GM12892 (cell line): ENCODE results near the gene NUBPL.
"Not testable (repeated sequence)": the region's sequence is repeated elsewhere in the genome, so short reads cannot be mapped to it uniquely, and the experiment has no call there.

Source experiments
- DNase-seq: peaks from one replicate; pipeline ENCODE4 v3.0.0; 2011; ENCODE audit not compliant: insufficient read length
- FAIRE-seq: peaks from 2 replicates; lab custom pipeline; 2011; peaks lifted over from hg19 to GRCh38; lab: Jason Lieb, UNC
- POLR2A ChIP-seq: IDR thresholded peaks from 2 replicates; pipeline ENCODE4 v1.6.1; 2011; ENCODE audit warnings: low read depth, low read length, control low read depth
- POLR2AphosphoS5 ChIP-seq: IDR thresholded peaks from 2 replicates; pipeline ENCODE4 v1.6.1; 2011; ENCODE audit warnings: low read depth, low read length, control low read depth
- TAF1 ChIP-seq: IDR thresholded peaks from 2 replicates; pipeline ENCODE4 v1.6.1; 2011; ENCODE audit warnings: low read depth, mild to moderate bottlenecking, control low read depth, low read length, borderline replicate concordance

The NUBPL gene

DNA sequence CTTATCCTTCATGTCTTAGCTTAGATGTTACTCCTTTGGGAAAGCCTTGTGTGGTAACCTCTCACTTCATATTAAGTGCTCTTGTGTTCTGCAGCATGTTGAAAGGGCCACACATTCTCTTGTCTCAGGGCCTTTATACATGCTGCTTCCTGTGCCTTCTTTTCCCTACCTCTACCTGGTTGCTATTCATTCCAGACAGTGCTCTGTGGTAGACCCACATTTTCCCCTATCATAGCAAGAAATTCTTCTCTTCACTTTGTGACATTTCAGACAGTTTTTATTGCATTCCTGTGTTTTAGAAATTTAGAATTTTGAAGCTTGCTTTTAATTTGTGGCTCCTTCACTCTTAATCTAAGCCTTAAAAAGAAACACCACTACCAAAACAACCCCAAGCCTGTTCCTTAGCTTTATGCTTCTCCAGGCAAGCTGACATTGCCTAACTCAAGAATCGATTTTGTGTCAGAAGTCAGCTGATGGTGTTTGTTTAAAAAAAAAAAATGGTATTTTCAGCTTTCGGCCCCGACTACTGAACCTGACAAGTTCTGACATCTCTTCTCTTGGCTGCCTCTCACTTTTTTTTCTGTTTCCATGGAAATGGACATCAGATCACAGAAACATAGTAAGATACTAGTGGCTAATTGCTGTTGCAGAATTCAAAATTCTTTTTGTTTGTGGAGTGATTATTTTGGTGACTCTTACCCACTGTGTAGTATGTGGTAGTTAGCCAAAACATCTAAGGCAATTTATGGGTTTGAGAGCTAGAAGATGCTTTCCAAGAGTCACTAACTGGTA, 156.3 kb downstream of the NUBPL start:
- no peak for FAIRE-seq
- no peak for DNase-seq
- TF ChIP-seq POLR2A = no peak
- TF ChIP-seq TAF1 = no peak
- no peak for TF ChIP-seq POLR2AphosphoS5

DNA sequence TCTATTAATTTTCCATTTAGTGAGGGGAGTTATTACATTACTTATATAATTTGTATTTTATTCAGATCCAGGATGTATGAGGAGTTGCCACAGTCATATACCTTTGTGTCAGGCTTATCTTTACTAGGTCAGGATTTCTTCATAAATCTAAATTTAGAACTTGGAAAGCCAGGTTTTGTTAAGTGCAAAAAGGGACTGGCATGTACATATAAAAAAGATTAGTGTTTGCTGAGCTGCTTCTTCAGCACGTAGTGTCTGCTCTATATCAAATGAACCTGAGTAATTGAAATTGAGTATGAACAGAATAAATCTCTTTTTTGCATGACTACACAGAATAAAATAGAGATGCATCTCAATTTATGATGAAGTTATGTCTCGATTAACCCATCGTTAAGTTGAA, 157.4 kb downstream of the NUBPL start:
- DNase-seq (no peak), FAIRE-seq (no peak)
- no peak for TF ChIP-seq POLR2AphosphoS5
- no peak for TF ChIP-seq TAF1
- TF ChIP-seq POLR2A = no peak

GRCh38 chr14:31718985-31719384, 157.8 kb downstream of the NUBPL start:
- TF ChIP-seq TAF1 = no peak
- TF ChIP-seq POLR2AphosphoS5 = no peak
- TF ChIP-seq POLR2A = no peak
- DNase-seq = no peak
- no peak for FAIRE-seq

DNA sequence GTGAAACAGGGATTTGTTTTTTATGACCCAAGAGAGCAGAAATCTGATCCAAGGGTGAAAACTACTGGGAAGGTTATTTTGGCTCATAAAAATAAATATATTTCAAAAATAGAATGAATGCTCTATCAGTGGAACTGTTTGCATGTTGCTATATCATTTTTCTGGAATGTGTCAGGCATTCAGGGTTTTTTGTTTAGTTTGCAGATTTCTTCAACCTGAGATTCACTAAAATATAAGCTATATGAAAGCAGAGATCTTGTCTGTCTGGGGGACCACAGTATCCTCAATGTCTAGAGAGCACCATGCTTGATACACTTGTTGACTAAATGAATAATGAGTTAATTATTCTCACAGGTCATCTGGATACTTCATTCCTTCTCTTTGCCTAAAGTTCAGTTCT, 165.1 kb downstream of the NUBPL start:
- DNase-seq (no peak), FAIRE-seq (no peak)
- TF ChIP-seq POLR2AphosphoS5 (no peak), TAF1 (no peak), POLR2A (no peak)

DNA sequence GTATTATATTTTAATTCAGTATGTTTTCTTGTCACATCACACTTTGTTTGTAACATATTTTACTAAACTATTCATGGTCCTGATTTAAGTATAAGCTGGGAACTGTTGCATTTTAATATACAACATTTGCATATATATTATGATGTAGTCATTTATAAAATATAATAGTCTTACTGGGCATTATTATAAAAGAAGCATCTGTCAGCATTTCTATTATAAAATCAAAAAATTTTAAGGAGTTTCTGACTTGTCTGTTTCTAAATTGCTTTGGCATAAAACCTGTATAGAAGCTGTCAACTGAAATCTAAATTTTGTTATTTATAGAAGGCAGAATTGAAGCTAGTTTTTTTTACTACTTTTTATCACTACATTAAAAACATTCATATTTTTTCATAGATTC, 166.6 kb downstream of the NUBPL start:
- no peak for FAIRE-seq
- DNase-seq = no peak

DNA sequence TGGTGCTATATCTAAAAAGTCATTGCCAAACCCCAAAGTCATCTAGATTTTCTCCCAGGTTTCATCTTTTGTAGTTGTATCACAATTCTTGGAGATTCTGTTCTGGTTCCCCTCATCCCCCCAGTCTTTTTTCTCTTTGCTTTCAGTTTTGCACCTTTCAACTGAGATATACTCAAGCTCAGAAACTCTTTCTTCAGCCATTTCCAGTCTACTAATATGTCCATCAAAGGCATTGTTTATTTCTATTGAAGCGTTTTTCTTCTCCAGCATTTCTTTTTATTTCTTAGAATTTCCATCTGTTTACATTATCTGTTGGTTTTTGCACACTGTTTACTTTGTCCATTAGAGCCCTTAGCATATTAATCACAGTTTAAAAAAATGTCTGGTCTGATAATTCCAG, 179.5 kb downstream of the NUBPL start:
- FAIRE-seq = no peak
- TF ChIP-seq TAF1 = no peak
- TF ChIP-seq POLR2A = no peak
- TF ChIP-seq POLR2AphosphoS5 = no peak
- DNase-seq = no peak

More for the DNA sequence above, 166.6 kb downstream of the NUBPL start:
- TF ChIP-seq TAF1 (no peak), POLR2A (no peak), POLR2AphosphoS5 (no peak)

DNA sequence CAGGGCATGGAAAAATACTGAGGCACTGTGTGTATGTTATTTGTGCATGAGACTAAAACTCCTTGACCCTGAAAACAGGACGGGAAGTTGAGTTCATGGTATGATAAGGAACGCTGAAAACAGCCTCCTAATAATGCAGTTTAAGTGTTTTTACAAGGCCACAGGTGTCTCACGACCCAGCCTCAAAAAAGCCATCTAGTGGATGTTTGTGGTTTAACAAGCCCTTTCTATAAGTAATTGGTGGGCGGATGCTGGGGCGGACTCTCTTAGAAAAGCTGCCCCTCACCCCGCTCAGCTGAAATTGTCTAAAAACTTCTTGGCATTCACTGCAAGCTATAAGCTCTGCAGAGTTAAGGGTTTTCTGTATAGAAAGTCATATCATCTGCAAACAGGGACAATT, 184.5 kb downstream of the NUBPL start:
- DNase-seq (no peak), FAIRE-seq (no peak)
- TF ChIP-seq TAF1 (no peak), POLR2AphosphoS5 (no peak), POLR2A (no peak)

- TF ChIP-seq POLR2AphosphoS5 (no peak), TAF1 (no peak), POLR2A (no peak)
- DNase-seq (no peak), FAIRE-seq (no peak)
Observed at GRCh38 chr14:31746326-31746725, 185.1 kb downstream of the NUBPL start.

DNA sequence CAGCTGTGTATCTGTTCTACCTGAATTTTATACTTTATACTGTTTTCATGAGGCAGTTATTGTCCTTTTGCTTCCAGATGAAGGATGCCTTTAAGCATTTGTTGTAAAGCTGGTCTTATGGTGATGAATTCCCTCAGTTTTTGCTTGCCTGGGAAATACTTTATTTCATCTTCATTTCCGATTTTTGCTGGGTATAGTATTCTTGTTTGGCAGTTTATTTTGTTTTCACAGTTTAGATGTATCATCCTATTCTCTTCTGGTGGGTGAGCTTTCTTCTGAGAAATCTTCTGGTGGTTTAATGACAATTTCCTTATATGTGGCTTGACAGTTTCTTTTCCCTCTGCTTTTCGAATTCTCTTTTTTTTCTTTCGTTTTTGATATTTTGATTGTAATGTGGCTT, 188.1 kb downstream of the NUBPL start:
- TF ChIP-seq POLR2AphosphoS5 = no peak
- no peak for TF ChIP-seq POLR2A
- TF ChIP-seq TAF1 = no peak
- DNase-seq (no peak), FAIRE-seq (no peak)

DNA sequence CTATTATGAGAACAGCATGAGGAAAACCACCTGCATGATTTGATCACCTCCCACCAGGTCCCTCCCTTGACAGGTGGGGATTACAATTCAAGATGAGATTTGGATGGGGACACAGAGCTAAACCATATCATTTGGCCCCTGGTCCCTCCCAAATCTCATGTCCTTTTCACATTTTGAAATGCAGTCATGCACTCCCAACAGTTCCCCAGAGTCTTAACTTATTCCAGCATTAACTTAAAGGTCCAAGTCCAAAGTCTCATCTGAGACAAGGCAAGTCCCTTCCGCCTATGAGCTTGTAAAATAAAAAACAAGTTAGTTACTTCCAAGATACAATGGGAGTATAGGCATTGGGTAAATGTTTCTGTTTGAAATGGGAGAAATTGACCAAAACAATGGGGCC, 189.8 kb downstream of the NUBPL start:
- not testable (repeated sequence) for FAIRE-seq, DNase-seq

DNA sequence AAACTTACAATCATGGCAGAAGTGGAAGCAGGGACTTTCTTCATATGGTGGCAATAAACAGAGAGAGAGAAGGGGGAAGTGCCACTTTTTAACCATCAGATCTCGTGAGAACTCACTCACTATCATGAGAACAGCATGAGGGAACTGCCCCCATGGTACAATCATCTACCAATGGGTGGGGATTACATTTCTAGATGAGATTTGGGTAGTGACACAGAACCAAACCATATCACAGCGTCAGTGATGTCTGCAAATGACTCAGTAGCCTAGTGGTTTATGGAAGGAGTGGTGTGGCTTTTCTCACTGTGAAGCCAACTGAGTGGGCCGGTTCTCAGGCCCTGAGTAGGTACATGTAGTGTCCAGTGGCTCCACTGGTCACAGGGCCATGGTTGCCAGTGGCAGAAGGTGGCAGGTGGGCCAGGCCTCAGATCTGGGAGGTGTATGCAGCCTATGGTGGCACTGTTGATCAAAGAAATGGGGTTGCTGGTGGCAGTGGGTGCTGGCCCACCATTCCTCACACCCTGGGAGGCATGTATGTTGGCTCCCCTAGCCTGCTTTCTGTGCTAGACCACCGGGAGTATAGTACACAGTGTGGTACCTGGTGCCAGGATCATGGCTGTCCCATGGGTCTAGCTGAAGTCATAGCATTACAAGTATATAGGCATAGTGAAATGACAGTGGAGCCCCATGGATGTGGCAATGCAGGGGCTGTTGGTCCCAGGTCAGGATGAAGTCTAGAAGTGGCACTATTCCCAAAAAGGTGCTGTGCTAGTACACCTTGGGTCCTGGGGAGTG, 191.9 kb downstream of the NUBPL start:
- TF ChIP-seq TAF1 (no peak), POLR2A (no peak), POLR2AphosphoS5 (no peak)
- no peak for DNase-seq
- FAIRE-seq = no peak

DNA sequence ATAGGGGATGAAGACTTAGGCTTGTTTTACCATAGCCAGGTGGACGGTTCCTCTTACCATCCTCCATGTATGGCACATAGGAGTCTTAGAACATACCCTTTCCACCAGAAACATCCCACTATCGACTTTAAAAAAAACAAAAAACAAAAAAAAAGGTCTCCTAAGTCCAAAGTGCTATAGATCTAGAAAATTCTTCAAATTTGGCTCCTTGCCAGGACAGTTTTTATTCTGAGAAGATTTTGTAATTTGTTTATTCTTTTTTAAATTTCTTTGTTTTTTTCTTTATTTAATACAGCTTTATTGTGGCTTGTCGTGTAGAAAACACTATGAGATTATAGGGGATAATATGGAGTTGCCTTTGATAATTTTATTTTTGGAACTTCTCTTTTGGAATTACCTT, 197.7 kb downstream of the NUBPL start:
- TF ChIP-seq TAF1 (no peak), POLR2A (no peak)
- DNase-seq (no peak), FAIRE-seq (no peak)
